A673 (cell line): ENCODE results near the gene ZFYVE19.

ENCODE experiments used
- EZH2 ChIP-seq: fragments of 200-600 bp; sonication (generic); IDR thresholded peaks from 2 replicates; pipeline ENCODE4 v1.6.1; 2017; ENCODE audit warnings: borderline replicate concordance, low read depth, mild to moderate bottlenecking, mixed read lengths, antibody characterized with exemption, low read length; ENCODE audit not compliant: poor library complexity, severe bottlenecking
- TF ChIP-seq, protein P1 (sequence below): fragments of 300-800, 200-600 bp; sonication (generic); conservative IDR thresholded peaks from 2 replicates; pipeline ENCODE4 v1.5.1; 2017; ENCODE audit warnings: low read depth, mild to moderate bottlenecking, antibody characterized with exemption, low read length, moderate library complexity, mixed read lengths

DNA sequence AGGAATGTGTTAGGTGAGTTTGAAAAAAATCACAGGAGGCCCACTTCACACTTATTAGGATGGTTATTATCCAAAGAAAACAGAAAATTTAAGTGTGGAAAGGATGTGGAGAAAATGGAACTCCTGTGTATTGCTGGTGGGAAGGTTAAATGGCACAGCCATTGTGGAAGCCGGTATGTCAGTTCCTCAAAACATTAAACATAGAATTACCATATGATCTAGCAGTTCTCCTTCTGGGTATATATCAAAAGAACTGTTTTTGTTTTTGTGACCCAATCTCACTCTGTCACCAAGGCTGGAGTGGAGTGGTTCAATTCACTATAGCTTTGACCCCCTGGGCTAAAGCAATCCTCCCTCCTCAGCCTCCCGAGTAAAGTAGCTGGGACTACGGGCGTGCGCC lies 10.4 kb upstream of the ZFYVE19 start:
- TF ChIP-seq, protein P1, sequence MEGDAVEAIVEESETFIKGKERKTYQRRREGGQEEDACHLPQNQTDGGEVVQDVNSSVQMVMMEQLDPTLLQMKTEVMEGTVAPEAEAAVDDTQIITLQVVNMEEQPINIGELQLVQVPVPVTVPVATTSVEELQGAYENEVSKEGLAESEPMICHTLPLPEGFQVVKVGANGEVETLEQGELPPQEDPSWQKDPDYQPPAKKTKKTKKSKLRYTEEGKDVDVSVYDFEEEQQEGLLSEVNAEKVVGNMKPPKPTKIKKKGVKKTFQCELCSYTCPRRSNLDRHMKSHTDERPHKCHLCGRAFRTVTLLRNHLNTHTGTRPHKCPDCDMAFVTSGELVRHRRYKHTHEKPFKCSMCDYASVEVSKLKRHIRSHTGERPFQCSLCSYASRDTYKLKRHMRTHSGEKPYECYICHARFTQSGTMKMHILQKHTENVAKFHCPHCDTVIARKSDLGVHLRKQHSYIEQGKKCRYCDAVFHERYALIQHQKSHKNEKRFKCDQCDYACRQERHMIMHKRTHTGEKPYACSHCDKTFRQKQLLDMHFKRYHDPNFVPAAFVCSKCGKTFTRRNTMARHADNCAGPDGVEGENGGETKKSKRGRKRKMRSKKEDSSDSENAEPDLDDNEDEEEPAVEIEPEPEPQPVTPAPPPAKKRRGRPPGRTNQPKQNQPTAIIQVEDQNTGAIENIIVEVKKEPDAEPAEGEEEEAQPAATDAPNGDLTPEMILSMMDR = no peak
- no peak for TF ChIP-seq EZH2
